HK-2 (cell line): ENCODE data around the gene DNAJB13.
"Not testable (repeated sequence)": the region's sequence is repeated elsewhere in the genome, so short reads cannot be mapped to it uniquely, and the experiment has no call there.

Experiments used
- DNase-seq: peaks from one replicate; pipeline ENCODE4 v3.0.0-alpha.2; 2018; ENCODE audit not compliant: unreplicated experiment

Gene DNAJB13, protein sequence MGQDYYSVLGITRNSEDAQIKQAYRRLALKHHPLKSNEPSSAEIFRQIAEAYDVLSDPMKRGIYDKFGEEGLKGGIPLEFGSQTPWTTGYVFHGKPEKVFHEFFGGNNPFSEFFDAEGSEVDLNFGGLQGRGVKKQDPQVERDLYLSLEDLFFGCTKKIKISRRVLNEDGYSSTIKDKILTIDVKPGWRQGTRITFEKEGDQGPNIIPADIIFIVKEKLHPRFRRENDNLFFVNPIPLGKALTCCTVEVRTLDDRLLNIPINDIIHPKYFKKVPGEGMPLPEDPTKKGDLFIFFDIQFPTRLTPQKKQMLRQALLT

DNA sequence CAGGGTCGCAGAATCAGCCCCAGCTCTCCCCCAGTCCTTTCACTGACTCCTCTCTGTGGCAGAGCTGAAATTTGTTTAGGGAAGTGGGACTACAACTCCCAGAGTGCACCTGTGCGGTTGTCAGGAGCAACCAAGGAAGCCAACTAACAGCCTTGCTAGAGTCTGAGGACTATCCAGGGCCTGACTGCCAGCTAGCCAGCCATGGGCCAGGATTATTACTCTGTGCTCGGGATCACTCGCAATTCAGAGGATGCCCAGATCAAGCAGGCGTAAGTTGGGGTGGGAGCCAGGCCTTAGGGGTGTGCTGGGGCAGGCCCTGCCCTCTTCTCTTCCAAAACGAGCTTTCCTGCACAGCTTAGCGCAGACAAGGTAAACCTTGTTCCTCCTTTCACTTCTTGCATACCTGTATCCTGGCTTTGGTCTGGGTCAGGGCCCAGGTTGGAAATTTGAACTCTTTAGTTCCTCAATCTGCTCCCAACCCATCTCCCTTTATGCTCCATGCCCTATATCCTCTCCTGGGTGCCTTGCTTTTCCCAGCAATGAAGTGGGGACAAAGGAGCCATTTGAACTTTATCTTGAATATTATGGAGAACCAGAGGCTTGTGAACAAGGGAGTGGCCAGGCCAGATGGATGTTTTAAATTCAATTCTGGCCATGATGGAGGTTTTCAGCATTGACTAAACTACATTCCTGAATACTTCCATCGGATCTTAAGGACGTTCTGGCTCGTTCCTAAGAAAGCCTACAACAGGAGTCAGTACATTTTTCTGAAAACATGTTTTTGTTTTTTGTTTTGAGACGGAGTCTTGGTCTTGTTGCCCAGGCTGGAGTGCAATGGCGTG lies at the start of gene DNAJB13:
DNAJB13 (plus strand) TSS at position 158 of the 842 bp plus-strand sequence; CDS start at position 202, 44 bp downstream.
- DNase-seq: no peak

DNA sequence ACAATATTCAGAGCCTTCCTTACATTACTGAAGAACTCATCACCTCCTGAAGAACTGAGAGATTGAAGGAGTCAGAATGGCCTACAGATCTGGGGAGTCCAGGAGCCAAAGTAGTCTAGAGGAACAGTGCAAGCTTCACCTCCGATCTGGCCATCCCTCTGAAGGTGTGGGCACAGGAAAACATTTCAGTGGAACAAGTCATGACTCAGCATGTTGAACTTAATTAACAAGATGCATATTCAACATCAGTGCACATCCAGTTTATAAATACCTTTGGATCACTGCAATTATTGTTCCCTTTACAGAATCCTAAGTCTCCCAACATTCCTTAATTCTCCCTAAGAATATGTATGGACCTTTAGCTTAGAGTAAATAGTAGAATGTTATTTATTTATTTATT lies 48.5 kb upstream of the DNAJB13 start:
- DNase-seq: no peak

- peak; percentile 26 for DNase-seq
These were observed 43.6 kb upstream of the DNAJB13 start for GRCh38 chr11:73907191-73907590.

GRCh38 chr11:73912026-73912425 lies 38.8 kb upstream of the DNAJB13 start:
- DNase-seq: no peak

DNA sequence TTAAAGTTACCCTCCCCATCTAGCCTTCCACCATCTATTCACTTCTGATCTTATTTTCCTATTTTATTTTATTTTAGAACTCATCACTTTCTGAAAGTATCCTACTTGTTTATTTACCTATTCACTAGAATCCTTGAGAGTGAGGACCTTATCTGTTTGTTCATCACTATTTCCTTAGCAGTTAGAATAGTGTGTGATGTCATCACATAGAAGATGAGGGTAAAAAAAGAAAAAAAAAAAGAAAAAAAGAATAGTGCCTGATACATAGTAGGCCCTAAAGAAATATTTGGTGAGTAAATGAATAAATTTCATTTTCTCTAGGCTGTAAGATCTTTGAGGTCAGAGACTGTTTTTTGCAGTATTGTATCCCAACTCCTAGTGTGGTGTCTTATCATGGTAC lies 37.4 kb upstream of the DNAJB13 start:
- DNase-seq: no peak

GRCh38 chr11:73914284-73914683 lies 36.5 kb upstream of the DNAJB13 start:
- no peak for DNase-seq

GRCh38 chr11:73916435-73916834 lies 34.4 kb upstream of the DNAJB13 start:
- no peak for DNase-seq

DNA sequence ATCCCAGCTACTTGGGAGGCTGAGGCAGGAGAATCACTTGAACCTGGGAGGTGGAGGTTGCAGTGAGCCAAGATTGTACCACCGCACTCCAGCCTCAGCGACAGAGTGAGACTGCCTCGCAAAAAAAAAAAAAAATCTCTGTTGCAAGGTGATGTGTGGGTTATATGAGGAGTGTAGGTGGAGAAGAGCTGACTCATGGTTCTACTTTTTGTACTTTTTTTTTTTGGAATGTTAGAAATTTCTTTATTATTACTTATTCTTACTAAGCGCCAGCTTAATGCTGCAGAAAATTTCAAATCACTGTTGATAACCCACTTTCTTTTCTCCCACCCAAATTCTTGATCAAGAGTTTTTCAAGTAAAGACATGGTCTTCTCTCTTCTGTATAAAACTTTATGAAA lies 29.6 kb upstream of the DNAJB13 start:
- DNase-seq: no peak

GRCh38 chr11:73929388-73929787 lies 21.4 kb upstream of the DNAJB13 start:
- no peak for DNase-seq

DNA sequence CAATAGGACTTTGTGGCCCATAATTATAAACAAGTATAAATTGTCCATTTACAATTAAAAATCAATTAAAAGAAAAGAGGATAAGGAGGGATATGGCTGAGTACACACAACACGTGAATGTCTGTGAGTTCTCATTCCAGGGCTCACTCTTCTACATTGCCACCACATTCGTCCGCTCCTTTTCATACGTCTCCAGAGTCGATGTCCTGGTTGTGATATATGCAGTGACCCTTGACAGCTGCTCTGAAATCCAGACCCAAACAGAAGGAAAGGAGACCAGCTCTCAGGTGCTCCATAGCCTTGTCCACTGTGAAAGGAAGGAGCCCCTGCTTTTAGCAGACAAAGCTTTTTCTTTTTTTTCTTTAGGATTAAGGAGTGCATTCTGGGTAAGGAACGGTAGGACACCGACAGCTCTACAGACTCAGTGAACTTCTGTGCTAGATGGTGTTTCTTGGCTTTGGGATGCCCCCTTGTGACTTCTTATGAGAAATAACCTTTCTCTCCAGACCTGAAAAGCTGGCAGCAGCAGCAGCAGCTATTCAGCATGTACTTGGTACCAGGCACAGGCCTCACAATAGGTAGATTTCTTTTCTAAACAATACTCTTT lies 19.7 kb upstream of the DNAJB13 start:
- DNase-seq: no peak

DNA sequence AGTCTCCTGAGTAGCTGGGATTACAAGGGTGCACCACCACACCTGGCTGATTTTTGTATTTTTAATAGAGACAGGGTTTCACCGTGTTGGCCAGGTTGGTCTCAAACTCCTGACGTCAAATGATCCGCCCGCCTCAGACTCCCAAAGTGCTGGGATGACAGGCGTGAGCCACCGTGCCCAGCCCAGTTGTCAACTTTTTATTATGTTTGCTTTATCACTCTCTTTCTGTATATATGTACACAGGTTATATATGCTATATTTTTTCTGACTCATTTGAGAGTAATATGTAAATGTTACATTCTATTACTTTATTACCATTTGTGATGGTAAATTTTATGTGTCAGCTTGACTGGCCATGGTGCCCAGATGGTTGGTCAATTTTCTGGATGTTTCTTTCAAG lies 18.9 kb upstream of the DNAJB13 start:
- no peak for DNase-seq

- DNase-seq: no peak
These were observed 18.0 kb upstream of the DNAJB13 start for GRCh38 chr11:73932781-73933180.

- DNase-seq: not testable (repeated sequence)
These were observed 14.8 kb upstream of the DNAJB13 start for GRCh38 chr11:73936047-73936446.

GRCh38 chr11:73939096-73939495 lies 11.7 kb upstream of the DNAJB13 start:
- DNase-seq: no peak

- DNase-seq: no peak
These were observed 9.8 kb upstream of the DNAJB13 start for GRCh38 chr11:73940801-73941570.

DNA sequence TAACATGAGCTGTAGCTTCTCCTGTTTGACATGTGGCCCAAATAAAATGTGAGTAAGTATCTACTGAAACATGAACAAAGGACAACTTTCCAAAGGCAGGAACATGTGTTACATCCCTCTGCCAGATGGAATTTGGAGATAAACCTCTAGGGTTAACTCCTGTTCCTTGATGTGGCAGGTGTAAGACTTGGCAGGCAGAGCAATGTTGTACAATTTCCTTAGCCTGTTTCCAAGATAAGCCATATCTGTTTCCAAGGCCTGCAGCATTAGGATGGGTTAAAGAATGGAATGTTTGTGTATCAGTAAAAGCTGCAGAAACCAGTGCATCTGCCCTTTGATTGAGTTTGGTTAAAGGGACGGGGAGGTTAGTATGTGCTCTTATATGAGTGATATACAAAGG lies 8.8 kb upstream of the DNAJB13 start:
- DNase-seq: no peak

- no peak for DNase-seq
These were observed 6.7 kb upstream of the DNAJB13 start for GRCh38 chr11:73944085-73944484.

GRCh38 chr11:73944901-73945300 lies 5.9 kb upstream of the DNAJB13 start:
- DNase-seq: no peak

DNA sequence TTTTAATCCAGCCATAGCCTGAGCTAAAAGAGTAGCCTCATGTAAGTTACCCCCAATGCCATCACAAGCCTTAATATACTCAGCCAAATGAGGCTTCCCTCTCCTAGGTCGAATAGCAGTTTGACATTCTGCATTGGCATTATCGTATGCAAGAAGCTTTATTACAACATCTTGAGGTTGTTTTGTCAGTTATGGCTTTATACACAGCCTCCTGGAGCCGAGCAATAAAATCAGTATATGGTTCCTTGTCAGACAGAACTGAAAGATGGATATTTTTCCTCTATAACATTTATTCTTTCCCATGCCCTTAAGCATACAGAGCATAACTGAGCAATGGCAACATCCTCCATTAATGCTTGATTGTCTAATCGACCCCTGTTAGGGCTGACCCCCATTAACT lies 5.4 kb upstream of the DNAJB13 start:
- no peak for DNase-seq

GRCh38 chr11:73946798-73947458 lies 3.9 kb upstream of the DNAJB13 start:
- no peak for DNase-seq

DNA sequence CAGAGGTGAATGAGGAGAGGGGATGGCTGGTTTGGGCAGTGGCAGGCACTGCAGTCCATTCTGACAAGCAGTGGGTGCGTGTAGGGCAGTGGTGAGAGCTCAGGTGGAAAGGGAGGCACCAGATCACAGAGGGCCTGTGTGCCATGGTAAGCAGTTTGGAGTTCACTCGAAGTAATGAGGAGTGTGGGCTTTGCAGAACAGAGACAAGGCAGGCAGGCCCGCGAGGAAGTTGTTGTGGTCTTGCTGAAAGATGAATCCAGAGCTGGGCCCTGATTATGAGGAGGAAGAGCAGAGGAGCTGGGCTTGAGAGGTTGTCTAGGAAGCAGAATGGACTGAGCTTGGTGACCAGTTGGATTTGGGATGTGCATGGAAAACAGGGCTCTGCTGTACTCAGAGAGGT lies 1.6 kb upstream of the DNAJB13 start:
- no peak for DNase-seq
